ENCODE measurements around the gene ITPK1.

DNA sequence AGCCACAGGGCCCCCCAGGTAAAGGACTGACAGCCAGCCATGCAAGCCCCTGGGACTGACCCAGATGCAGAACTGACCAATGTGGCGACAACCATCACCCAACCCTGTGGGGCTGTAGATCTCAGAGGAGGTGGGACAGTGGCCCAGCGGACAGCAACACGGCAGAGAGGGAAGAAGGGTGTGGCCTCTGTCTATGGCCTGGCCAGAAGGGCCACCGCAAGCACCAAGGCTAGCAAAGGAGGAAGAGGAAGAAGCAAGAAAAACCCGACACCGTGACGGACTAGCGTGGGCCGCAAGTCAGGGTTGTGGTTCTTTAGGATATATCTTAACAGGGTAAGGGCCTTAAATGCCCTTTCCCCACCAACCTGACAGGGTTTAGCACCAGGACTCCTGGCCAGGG, 71.2 kb downstream of the ITPK1 start:
- TF ChIP-seq SIN3A (IDR thresholded peaks at IDR 0.05; ENCODE audit: borderline replicate concordance, insufficient read depth, low read length) (no peak), POLR2AphosphoS5 (IDR thresholded peaks at IDR 0.05; ENCODE audit: low read depth, low read length) (no peak)
- TF ChIP-seq, protein P1, sequence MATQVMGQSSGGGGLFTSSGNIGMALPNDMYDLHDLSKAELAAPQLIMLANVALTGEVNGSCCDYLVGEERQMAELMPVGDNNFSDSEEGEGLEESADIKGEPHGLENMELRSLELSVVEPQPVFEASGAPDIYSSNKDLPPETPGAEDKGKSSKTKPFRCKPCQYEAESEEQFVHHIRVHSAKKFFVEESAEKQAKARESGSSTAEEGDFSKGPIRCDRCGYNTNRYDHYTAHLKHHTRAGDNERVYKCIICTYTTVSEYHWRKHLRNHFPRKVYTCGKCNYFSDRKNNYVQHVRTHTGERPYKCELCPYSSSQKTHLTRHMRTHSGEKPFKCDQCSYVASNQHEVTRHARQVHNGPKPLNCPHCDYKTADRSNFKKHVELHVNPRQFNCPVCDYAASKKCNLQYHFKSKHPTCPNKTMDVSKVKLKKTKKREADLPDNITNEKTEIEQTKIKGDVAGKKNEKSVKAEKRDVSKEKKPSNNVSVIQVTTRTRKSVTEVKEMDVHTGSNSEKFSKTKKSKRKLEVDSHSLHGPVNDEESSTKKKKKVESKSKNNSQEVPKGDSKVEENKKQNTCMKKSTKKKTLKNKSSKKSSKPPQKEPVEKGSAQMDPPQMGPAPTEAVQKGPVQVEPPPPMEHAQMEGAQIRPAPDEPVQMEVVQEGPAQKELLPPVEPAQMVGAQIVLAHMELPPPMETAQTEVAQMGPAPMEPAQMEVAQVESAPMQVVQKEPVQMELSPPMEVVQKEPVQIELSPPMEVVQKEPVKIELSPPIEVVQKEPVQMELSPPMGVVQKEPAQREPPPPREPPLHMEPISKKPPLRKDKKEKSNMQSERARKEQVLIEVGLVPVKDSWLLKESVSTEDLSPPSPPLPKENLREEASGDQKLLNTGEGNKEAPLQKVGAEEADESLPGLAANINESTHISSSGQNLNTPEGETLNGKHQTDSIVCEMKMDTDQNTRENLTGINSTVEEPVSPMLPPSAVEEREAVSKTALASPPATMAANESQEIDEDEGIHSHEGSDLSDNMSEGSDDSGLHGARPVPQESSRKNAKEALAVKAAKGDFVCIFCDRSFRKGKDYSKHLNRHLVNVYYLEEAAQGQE (IDR thresholded peaks at IDR 0.05; ENCODE audit: insufficient read depth in 1 of 2, low read depth in 2 of 2, low read length in 2 of 2) = no peak

All from PFSK-1 (cell line).